Tibial nerve (tissue), 4 donors: Measurements from ENCODE around the gene DRD1.

Experiments used
- CTCF ChIP-seq, 5 experiments: fragments of 200-600 bp in 3 of 5; fragments of 450-650 bp in 2 of 5; sonication (generic) in 3 of 5; IDR thresholded peaks; one replicate each; pipeline ENCODE4 v1.5.1; 2016 to 2019; ENCODE audit warnings: antibody characterized with exemption in 5 of 5, mild to moderate bottlenecking in 3 of 5, moderate library complexity in 2 of 5
- EP300 ChIP-seq, 2 donors: sonication (generic); formaldehyde crosslinking; IDR thresholded peaks; one replicate each; pipeline ENCODE4 v1.6.1; 2017; ENCODE audit warnings: antibody characterized with exemption in 2 of 2, mild to moderate bottlenecking in 1 of 2

GRCh38 chr5:175478008-175478383, 34.0 kb upstream of the DRD1 start:
- TF ChIP-seq EP300 (IDR thresholded peaks at IDR 0.05) (no peak), CTCF (IDR thresholded peaks at IDR 0.05) (no peak)
